HL-60/S4 (cell line): ENCODE measurements around the gene PRSS12.
"Not testable (repeated sequence)": the region's sequence is repeated elsewhere in the genome, so short reads cannot be mapped to it uniquely, and the experiment has no call there.

Experiments
- in situ Hi-C: fragments of 300-500 bp; cut with MboI; formaldehyde crosslinking; loops from 2 replicates; pipeline ENCODE4 v1.14.3; 2022; ENCODE audit warnings: low sequenced_read_pairs

PRSS12 gene

DNA sequence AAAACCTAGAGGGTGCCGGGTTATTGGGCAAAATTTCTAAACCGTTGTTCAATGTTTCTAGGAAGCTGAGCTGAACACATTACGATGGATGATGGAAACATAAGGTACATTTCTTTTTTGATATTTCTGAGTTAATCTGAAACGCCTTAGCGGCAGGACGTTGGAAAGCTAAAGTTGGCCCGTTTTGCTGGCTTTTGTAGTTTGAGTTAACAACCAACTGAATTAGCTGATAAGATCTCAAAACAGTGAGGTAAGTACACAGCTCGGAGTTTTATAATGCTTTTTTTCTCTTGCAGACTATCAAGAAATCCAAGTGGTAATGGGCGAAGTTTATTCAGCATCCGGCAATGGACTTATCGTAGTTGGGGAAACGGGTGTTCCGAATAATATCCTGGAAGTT is 73.5 kb downstream of the PRSS12 start:
- in situ Hi-C loops: no loop called here

DNA sequence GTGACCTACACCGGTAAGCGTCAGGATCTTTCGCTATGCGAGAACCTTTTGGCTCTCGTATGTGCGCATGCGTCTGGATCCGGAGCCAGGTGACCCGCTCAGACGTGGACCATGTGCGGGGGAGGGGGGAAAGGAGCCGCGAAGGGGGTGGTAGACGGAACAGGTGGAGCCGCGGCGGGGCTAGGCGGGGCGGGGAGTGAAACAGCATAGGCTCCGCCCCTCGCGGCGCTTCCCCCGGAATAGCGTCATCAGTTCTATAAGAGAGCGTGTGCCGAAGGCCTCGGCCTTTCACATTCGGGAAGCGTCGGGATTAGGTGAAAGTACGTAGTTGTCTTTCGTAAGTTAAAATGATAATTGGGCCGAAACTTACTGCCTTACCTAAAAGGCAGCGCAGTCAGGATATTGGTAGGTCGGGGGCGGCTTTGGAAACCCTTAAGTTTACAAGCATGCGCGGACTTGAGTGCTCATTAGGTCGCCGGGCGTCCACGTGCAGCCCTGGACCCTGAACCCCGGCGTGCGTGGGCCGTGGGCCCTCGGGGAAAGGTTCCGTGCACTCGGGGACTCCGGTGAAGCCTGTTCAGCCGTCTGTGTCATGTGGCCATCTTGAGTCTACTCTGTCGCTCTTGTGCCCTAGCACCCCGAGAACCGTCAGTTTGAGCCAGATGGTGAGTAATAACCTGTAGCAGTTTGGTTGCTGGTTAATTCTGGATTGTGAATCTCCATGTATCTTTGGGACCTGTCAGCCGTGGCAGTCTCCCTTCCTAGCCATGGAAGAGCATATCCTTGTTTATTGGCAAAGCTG is 74.1 kb downstream of the PRSS12 start:
- in situ Hi-C loops: no loop called here

DNA sequence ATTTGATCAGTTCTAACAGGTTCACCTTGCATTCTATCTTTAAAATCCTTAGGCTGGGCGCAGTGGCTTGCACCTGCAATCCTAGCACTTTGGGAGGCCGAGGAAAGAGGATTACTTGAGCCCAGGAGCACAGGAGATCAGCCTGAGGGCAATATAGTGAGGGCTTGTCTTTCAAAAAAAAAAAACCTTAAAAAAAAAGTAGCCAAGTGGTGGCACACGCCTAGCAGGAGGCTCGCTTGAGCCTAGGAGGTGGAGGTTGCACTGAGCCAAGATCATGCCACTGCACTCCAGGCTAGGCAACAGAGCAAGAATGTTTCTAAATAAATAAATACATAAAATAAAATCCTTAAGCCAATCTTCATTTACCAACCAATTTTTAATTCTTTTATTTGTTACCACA is 75.6 kb downstream of the PRSS12 start:
- in situ Hi-C loops: no loop called here

DNA sequence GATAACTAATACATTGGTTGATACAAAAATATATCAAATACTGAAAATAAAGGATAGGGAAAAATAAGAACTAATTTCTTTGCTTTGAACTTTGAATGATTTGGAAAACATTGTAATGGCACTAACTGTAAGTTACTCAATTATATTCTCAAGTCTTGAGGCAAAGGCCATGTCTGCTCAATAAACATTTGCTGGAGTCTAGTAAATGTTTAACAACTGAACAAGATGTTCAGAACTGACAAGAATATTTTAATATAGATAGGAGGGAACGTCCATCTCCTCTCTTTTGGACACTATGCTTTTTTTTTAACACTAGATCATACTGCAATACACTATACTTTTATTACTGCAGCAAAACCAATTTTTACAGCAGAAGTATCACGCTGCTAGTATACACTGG is 76.2 kb downstream of the PRSS12 start:
- in situ Hi-C loops: no loop called here

DNA sequence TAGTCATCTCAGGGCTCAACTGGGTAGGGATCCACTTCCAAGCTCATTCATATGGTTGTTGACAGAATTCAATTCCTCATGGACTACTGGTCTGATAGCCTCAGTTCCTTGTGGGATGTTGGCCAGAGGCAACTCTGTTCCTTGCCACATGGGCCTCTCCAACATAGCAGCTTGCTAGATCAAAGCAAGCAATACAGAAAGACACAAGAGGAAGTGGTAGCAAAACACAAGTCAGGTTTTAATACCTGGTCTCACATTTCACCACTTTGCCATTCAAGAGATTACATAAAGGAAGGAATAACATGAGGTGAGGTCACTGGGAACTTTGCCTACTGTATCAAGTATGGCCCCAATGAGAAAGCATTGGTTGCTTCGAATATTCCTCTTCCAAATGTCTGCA is 79.2 kb downstream of the PRSS12 start:
- in situ Hi-C loops: no loop called here

DNA sequence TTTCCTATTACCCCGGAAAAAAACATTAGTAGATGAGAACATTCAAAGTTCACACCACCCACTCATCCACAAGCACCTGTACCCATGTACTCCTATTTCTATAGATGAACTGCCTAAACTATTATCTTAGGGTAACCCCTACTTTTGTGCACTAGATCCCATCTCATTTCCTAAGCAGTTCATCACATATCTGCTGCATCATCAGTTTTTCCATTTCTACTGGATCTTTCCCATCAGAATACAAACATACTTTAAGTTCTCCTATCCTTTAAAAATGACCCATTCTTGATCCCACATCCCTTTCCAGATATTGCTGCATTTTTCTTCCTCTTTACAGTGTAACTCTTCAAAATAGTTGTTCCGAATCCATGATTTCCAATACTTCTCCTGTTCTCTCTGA is 81.0 kb downstream of the PRSS12 start:
- in situ Hi-C loops: no loop called here

DNA sequence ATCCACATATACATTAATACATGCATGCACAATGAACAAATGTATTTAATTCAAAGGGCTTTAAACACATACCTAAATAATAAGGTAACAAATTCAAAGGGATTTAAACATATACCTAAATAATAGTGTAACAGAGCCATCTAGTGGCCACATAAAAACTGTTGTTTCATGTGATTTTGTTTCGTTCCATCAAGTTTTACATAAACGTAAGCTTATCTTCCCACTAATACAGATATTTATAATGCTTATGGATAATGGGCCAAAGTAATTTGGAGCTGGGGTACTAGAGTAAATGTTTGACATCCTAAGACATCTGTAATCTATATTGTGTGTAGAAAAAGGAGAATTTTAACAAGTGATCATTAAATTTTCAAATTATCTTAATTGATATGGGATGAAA is 82.3 kb downstream of the PRSS12 start:
- in situ Hi-C loops: no loop called here

DNA sequence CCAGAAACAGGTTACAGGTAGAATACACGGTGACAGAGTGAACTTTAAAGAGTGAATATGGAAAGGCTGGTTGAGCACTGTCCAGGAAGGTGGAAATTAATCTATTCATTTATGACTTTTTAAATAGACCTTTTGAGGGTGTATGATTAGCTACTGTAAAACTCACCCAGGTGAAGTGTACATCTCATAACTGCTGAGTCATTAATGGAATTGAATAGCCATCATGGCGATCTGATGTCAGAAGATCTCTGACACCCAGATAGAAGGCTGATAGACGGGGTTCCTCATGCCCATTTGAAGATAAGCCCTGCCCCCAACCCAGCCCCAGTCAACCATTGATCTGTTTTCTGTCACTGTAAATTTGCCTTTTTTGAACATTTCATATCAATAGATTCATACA is 84.0 kb downstream of the PRSS12 start:
- in situ Hi-C loops: no loop called here

DNA sequence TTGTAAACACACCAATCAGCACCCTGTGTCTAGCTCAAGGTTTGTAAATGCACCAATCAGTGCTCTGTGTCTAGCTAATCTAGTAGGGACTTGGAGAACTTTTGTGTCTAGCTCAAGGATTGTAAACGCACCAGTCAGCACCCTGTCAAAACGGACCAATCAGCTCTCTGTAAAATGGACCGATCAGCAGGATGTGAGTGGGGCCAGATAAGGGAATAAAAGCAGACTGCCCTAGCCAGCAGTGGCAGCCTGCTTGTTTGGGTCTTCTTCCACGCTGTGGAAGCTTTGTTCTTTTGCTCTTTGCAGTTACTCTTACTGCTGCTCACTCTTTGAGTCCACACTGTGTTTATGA is 86.7 kb downstream of the PRSS12 start:
- in situ Hi-C loops: not testable (repeated sequence)

DNA sequence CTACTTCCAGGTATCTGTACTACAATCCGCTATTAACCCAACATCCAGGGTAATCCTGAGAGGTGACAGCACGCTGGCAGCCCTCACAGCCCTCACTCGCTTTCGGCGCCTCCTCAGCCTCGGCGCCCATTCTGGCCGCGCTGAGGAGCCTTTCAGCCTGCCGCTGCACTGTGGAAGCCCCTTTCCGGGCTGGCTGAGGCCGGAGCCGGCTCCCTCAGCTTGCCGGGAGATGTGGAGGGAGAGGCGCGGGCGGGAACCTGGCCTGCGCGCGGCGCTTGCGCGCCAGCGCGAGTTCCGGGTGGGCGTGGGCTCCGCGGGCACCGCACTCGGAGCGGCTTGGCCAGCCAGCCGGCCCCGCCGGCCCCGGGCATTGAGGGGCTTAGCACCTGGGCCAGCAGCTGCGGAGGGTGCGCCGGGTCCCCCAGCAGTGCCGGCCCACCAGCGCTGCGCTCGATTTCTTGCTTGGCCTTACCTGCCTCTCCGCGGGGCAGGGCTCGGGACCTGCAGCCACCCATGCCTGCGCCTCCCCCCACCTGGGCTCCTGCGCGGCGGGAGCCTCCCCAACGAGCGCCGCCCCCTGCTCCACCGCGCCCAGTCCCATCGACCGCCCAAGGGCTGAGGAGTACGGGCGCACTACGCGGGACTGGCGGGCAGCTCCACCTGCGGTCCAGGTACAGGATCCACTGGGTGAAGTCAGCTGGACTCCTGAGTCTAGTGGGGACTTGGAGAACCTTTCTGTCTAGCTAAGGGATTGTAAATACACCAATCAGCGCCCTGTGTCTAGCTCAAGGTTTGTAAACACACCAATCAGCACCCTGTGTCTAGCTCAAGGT is 87.3 kb downstream of the PRSS12 start:
- in situ Hi-C loops: no loop called here

DNA sequence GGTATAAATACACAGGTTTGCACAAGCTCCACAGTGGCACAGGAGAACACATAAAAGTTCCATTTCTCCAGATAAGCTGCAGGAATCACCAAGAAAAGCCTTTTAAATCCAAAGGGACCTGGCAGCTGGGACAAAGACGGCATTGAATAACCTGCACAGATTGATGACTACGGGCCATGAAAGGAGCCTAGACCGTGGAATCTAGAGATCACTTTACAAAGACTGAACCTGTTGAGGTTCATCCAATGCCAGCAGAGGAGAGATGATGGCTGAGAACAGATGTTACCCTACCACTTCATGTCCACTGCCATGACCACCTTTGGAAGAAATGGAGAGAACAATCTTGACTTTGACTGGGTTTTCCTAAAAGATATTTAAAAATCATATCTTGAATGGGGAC is 88.7 kb downstream of the PRSS12 start:
- in situ Hi-C loops: no loop called here

DNA sequence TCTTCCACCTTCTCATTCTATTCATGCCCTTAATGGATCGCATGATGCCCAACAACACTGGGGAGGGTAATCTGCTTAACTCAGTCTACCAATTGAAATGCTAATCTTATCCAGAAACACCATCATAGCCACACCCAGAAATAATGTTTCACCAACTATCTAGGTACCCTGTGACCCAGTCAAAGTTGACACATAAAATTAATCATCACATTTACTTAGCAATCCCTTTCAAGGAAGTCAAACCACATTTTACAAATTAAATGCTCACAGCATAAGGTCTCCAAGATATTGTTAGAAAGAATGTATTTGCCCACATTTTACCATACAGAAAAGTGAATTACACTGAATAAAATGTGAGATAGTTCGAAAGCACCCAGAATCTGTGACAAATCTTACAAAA is 92.5 kb downstream of the PRSS12 start:
- in situ Hi-C loops: no loop called here

DNA sequence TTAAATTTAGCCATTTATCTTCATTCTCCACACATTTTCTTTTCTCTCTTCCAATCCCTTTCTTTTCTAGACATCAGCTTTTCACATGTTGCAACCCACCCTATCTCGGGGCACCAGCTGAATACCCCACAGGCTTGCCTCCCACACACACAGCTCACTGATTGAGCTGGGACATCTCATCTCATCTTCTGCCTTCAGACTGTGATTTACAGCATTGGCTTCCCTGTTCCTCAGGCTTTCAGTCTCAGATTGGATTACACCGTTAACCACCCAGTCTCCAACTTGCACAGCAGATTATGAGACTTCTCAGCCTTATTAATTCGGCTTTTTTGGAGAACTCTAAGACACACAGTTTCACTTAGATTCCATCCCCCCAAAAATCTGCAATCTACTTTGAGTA is 93.7 kb downstream of the PRSS12 start:
- in situ Hi-C loops: no loop called here

DNA sequence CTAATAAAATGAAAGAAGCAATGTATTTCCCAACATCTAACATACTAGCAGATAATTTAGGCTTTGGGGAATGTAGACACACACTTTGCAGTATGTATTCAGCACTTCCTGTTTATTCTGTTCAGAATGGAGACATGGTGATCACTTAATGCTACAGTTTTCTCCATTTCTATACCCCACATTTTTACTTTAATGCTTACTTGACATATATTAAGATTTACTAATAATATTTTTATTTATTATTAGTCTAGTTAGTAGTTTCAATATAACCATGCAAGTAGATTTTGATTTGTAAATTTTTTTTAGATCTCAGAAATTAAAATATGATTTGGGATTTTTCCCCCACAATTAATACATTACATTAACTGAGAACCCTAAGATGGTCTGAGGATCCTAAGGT is 98.4 kb downstream of the PRSS12 start:
- in situ Hi-C loops: no loop called here

DNA sequence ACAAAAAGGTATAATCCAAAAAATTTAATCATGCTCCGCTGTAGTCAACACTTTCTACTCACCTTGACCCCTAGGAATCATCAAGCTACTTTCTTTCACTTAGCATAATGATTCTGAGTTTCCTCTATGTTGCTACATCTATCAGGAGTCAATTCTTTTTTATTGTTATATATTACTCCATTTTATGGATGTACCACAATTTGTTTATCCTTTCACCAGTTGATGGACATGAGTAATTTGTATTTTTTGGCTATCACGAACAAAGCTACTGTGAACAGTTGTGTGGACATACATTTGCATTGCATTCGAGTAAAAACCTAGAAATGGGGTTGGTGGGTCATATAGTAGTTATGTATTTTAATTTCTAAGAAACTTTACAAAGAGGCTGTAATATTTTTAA is 102.9 kb downstream of the PRSS12 start:
- in situ Hi-C loops: no loop called here

DNA sequence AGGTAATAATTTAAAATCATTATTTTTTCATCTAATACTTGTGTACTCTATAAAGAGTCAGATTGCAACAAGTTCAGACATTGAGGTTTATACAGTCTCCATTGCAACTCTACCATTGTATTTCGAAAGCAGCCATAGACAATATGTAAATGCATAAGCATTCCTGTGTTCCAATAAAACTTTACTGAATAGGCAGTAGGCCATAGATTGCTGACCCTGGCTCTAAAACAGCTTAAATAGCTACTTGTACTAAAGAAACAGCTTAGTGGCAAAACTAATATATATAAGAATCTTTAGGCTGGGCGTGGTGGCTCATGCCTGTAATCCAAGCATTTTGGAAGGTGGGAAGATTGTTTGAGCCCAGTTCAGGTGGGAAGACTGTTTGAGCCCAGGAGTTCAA is 115.3 kb downstream of the PRSS12 start:
- in situ Hi-C loops: no loop called here

DNA sequence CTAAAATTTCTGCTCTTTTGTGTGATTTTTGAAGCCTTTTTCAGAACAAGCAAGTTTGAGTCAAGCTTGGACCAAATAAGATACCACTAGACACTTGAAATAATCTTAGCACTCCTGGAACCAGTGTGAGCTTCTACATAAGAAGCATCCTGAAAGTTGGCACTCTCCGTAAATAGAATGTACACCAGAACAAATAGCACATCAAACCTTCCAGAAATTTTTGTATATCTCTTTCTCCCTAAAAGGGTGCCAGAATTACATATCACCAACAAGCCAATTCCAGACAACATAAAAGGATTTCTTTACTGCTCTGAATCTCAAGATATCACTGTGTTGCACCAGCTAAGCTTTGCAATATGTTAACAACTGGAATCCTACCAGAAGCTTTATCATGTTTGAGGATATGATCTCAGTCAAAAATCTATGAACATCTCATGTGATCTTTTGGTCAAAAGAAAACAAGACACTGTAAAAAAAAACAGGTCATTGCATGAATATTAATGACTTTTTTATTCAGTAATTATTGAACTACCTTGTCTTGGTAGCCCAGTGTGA is 117.2 kb downstream of the PRSS12 start:
- in situ Hi-C loops: no loop called here
